EH (cell line): Measurements from ENCODE around the gene KCTD21.

Experiments
- DNase-seq: peaks from one replicate; pipeline ENCODE4 v3.0.0-alpha.2; 2015; ENCODE audit warnings: low read depth

KCTD21 gene

DNA sequence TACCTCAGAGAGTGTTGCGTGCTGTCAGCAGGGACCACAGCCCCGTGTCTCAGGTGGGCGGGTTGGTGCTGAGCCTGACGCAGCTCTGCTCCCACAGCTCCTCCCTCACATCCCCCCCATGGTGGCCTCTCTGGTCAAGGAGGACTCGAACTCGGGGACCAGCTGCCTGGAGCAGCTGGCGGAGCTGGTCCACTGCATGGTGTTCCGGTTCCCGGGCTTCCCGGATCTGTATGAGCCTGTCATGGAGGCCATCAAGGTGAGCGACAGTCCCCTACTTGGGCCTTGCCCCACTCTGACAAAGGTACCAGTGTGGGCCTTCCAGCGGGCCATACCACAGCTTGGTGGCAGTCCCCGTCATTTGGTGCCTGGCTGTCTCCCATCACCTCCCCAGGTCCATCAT lies 12.1 kb upstream of the KCTD21 start:
- no peak for DNase-seq

DNA sequence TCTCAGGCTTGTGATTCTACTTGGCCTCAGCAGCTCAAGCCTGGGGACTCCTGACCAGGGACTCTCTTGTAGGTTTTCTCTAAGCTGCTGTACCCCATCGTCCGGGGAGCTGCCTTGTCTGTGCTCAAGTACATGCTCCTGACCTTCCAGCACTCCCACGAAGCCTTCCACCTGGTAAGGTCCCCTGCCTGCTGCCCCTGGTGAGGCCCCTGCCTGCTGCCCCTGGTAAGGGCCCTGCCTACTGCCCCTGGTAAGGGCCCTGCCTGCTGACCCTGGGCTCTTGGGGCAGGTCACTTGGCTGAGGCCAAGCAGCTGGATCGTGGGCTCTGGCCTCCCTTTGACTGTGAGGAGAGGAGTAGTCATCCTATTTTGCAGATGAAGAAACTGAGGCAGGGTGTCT lies 11.6 kb upstream of the KCTD21 start:
- no peak for DNase-seq

DNA sequence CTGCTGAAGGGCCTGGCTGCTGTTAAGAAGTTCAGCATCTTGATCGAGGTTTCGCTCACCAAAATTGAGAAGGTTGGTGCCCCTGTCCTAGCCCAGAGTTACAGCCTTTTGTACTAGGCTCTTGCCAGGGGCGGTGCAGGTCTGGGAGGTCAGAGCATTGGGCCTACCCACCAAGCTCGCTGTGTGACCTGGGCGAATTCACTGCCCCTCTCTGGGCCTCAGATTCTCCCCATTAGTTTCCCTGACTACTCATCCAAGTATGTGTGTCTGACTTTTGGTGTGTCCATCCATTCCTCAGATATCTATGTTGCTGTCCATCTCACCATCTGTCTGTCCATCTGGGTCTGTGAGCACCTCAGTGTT lies 11.2 kb upstream of the KCTD21 start:
- DNase-seq: no peak

DNA sequence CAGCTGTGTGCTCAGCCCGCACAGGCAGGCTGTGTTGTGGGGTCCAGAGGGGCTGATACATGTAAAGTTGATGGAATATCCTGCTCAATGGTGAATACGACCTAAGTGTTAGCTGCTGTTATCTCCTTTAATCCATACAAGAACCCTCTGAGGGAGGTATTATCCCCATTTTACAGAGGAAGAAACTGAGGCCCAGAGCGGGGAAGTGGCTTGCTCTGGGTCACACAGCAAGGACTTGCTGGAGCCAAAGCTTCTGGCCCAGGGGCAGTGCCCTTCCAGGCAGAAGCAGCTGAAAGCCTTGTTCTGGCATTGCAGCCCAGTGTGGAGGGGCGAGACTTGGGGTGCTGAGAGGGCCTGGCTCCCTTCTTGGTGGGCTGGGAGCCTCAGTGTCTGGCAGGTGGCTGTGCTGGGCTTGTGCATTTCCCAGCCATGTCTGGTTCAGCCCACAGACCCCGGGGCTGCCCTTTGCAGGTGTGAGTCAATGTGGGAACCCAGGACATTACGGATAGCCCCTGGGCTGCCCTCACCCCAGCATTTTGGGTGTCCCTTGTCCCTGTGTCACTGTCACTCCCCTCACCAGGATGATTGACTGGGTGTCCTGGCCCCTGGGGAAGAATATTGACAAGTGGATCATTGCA lies 10.7 kb upstream of the KCTD21 start:
- no peak for DNase-seq

DNA sequence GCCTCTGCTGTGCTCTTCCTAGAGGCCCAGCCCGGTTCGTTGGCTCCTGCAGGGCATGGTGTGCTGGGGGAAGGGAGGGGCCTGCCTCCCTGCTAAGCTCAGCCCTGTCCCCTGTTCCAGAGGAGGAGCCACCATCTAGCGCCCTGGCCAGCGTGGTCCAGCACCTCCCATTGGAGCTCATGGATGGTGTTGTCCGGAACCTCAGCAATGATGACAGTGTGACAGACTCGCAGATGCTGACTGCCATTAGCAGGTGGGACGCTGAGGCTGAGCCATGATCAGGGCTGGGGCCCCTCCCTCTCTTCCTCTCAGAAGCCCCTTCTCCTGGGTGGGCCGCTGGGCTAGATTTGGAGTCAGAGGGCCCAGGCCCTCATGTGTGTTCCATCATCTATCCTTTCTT lies 9.4 kb upstream of the KCTD21 start:
- no peak for DNase-seq

DNA sequence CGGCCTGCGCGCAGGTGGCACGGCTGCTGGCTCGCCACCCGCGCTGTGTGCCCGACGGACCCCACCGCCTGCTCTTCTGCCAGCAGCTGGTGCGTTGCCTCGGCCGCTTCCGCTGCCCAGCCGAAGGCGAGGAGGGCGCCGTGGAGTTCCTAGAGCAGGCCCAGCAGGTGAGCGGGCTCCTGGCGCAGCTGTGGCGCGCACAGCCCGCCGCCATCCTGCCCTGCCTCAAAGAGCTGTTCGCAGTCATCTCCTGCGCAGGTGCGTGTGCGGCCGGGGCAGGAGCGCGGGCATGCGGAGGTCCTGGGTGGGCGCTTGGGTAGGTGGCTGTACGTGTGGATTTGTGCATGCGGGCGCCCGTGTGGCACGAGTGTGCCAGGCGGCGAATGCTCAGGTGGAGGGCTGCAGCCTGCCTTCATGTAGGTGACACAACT lies 8.2 kb upstream of the KCTD21 start:
- DNase-seq: no peak

DNA sequence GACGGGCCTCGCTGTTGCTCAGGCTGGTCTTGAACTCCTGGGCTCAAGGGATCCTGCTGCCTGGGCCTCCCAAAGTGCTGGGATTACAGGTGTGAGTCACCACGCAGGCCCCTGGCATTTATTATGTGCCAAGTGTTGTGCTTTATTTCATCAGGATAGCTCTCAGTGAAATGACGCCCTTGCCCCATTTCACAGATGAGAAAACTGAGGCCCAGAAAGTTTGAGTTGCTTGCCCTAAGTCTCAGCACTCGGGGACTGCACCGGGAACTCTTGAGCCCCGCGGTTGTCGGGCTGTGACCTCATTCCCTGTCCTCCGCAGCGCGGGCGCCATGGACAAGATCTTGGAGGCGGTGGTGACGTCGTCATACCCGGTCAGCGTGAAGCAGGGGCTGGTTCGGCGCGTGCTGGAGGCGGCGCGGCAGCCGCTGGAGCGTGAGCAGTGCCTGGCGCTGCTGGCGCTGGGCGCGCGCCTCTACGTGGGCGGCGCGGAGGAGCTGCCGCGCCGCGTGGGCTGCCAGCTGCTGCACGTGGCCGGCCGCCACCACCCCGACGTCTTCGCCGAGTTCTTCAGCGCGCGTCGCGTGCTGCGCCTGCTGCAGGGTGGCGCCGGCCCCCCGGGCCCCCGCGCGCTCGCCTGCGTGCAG lies 7.6 kb upstream of the KCTD21 start:
- DNase-seq: no peak

DNA sequence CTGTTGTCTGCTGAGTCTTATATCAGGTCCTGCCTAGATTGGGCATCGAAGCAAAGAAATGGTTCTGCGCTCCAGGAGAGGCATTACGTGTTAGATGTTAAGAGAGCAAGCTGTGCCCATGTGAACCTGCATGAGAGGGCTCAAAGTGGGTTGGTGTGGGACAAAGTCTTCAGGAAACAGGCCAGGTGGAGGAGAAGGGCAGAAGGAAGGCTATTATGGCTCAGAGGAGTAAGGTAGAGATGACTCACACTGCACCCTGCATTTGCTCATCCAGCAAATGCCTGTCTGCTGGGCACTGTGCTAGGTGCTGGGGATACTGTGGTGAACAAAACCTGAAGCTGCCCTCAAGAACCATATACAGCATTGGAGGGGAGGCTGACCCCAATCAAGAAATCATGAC lies 6.1 kb upstream of the KCTD21 start:
- DNase-seq: no peak

DNA sequence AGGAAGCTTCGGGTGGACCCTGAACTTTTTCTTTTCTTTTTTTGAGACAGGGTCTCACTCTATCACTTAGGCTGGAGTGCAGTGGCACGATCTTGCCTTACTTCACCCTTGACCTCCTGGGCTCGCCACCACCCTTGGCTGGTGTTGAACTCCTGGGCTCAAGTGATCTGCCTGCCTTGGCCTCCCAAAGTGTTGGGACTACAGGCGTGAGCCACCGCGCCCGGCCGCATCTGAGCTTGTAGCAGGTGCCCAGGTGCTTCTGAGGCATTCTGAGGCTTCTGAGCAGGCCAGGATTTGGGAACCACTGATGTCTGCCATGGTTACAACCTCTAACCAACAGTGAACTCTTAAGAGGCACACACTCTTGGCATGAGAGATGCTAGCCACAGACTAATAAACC lies 5.4 kb upstream of the KCTD21 start:
- no peak for DNase-seq

DNA sequence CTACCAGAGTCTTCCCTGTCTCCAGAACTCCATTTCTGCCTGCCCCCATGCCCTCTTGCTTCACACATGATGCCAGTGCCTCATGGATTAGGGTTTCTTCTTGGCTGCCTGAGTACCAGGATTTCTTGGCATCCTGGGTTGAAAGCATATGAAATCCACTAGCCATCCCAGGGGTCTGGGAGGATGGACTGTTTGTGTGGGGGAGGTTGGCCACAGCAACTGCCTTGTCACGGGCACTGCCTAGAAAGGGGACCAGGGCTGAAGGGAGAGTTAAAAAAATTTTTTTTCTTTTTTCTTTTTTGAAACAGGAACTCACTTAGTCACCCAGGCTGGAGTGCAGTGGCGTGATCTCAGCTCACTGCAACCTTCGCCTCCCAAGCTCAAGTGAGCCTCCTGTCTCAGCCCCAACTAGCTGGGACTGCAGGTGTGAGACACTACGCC lies 4.5 kb upstream of the KCTD21 start:
- no peak for DNase-seq

DNA sequence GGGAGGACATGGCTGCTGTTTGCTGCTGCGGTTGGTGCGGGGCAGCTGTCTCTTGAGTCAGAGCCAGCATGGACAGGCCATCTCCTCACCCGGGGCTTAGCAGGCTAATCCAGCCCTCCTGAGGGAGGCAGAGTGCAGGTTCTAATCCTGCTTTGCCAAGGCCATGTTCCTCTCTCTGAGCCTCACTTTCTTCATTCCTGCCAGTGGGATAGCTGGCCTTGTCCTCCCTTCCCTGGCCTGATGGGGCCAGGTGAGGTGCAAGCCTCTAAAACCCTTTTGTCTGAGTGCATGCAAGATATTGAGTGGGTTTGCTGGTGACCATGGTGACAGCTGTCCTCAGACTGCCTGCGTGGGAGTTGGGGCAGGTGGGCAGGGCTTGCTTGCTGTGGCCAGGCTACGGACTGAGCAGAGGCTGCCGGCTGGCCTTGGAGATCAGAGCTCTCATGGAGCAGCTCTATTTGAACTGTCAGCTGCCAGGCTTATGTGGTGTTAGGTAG lies 3.8 kb upstream of the KCTD21 start:
- DNase-seq: no peak

DNA sequence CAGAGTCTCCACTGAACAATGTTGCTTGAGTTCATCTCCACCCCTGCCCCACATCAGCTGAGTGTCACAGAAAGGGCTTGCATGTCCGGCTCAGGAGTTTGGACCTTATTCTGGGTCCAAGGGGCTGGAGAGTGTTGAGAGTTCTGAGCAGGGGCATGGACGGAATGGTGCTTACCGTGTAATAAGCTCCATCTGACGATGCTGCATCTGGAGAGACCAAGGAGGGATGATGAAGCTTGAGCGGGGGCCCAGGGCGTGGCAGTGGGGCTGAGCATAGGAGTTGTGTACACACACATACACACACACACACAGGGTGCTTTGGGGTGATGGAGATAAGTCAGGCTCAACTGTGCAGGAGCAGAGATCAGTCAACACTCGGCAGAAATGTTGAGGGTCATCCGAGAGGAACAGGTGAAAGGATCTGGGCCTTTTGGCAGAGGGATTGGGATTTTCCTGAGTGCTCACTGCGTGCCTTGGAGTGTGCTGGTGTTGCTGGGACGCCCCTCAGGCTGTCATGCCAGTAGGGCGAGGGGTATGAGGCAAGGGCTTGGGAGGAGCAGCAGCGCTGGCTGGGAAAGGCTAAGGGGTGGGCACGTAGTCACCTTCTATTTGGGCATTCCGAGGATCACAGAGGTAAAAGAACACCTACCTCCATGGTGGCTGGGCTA lies 2.6 kb upstream of the KCTD21 start:
- DNase-seq: no peak

DNA sequence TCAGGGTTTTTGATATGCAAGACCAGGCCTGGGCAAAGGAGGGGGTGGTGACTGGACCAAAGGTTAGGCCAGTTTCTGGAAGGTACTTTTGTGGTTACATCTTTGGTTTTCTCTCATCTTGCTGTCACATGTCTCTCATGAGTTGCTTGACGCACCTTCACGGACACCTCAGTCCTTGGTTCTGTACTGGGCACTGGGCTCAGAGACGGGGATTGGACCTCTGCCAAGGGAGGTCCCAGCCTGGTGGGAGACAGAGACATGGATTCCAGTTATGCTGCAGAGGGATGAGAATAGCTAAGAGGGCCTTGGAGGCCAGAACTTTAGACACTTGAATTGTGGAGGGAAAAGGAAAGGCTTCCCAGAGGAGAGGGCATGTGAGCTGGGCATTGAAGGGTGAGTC lies 1.9 kb upstream of the KCTD21 start:
- DNase-seq: peak; percentile 11

DNA sequence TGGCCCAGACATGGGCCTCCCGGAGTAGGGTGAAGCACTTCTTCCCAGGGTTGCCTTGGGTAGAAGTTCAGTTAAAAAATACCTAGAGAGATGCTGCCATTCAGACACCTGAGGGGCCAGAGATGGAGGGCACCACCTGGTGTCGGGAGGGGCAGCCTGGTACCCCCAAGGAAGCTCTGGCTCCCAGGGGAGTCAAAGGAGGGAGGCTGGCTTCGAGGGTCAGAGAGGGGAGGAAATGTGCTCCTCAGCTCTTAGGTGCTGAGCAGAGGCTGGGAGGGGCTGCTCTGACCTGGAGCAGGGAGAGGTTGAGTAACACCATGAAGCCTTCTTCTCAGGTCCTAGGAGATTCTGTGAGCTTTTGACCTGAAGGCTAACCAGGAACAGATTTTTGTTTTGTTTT lies 1.4 kb upstream of the KCTD21 start:
- no peak for DNase-seq

DNA sequence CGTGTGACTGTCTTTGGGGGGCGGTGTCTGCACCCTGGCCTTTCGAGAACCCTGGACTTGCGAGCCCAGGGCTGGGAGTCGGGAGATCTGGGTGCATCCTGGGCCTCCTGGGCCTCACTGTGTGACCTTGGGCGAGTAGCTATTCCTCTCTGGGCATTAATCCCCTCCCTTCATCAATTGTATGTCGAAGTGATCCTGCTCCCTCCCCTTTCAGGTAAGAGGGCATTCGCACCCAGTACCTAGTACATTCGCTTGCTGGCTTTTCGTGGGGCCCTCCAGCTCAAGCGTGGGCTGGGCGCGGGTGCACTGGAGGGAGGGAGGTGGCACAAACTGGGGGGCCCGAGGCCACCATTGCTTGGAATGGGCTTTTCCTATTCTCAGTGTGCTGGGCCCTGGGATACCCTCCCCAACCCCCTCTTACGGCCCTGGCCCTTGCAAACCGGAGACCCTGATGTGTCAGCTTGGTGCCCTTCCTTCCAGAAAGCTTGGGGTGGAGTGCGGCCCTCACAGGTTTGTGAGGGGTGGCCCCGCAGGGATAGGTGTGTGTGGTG lies 823 bp upstream of the KCTD21 start:
- no peak for DNase-seq

DNA sequence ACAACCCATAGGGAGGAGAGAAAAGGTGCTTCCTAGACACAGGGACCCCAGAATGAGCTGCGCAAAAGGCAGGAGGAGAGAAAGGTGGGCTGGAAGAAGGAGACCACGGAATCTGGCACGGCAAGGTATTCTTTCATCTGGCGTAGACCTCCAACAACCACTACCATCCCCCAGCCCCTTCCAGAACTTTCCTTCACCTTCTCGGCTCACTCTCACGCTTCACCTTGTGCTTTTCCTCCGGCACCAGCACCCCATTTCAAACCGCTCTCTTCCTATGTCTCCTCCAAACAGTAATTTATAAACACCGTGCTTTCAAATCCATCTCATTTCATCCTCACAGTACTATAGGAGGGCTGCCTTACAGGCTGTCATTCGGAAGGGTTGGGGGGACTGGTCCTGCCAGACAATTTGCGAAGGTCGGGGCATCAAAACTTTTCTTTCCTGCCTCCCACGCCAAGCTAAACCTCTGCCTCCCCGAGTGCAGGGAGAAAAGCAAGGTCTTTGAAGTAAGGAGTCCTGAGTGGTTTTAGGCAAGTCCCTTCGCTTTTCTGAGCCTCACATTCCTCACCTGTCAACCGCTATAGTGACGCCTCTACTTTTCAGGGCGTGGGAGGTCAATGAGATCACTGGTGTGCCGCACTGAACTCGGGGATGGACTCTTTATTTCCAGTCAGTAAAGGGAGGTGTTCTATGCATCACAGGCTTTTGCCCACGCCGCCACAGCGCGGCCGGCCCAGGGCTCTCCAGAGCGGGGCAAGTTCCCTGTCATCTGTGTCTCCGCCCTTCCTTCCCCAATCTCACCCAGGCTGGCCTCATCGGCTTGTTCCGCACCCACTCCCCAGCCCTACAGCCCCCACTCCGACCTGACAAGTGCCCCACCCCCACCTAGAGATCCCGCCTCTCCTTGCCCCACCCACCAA lies 800 bp downstream of the KCTD21 start:
- DNase-seq: no peak

DNA sequence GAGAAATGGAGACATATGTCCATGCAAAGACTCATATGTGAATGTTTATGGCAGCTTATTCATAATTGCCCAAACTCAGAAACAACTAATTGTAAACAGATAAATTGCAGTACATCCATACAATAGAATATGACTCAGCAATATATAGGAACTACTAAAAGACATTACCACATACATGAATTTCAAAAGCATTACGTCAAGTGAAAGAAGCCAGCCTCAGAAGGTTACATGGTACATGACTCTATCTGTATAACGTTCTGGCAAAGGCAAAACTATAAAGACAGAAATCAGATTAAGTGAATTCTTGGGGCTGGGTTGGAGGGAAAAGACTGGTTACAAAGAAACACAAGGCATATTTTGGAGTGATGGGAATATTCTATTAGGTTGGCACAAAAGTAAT lies 7.2 kb downstream of the KCTD21 start:
- no peak for DNase-seq

DNA sequence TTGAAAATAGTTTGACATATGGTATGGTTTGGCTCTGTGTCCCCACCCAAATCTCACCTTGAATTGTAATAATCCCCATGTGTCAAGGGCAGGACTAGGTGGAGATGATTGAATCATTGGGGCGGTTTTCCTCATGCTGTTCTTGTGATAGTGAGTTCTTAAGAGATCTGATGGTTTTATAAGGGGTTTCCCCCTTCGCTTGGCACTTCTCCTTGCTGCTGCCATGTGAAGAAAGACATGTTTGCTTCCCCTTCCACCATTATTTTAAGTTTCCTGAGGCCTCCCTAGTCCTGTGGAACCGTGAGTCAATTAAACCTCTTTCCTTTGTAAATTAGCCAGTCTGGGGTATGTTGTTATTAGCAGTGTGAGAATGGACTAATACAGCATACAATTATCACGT lies 7.7 kb downstream of the KCTD21 start:
- DNase-seq: no peak

DNA sequence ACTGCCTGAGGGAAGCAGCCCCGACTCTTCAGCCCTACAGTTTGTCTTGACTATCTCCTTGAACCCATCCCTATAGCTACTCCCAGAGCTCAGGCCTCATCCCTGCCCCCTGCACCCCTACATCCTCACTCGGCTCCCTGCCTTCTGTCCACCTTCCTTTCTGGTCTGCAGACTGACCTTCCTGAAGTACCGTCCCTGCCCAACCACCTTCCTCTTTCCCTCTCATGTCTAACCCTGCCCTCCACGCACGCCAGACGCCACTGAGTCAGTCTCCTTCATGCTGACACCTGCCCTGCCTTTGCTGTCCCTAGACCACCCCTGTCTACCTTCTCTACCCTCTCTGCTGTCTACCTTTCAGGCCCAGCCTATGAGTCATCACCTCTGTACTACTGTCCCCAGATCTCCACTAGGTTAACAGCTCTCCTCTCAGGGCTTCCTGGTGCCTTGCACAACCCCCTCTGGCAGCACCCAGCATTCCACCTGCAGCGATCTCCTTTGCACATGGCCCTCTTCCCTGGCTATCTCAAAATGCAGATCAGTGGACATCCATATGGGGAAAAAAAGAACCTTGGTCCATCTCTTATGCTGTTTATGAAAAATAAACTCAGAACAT lies 8.9 kb downstream of the KCTD21 start:
- DNase-seq: no peak

DNA sequence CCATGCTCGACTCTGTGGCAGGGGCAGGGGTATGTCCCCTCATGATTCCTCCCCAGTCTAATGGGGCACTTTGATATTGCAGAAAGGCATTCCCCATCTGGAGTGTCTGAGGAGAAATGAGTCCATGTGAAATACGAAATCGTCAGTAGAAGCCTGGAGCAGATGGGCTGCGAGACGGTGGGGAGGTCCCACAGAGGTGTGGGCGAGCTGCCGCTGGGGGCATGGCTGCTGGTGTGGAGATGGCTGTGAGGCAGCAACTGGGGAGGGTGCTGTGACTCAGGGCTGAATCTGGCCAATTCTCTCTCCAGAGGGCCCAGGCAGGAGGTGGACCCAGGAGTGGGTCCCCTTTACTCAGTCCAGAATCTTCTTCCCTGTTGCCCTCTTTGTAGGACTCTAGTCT lies 11.2 kb downstream of the KCTD21 start:
- no peak for DNase-seq

DNA sequence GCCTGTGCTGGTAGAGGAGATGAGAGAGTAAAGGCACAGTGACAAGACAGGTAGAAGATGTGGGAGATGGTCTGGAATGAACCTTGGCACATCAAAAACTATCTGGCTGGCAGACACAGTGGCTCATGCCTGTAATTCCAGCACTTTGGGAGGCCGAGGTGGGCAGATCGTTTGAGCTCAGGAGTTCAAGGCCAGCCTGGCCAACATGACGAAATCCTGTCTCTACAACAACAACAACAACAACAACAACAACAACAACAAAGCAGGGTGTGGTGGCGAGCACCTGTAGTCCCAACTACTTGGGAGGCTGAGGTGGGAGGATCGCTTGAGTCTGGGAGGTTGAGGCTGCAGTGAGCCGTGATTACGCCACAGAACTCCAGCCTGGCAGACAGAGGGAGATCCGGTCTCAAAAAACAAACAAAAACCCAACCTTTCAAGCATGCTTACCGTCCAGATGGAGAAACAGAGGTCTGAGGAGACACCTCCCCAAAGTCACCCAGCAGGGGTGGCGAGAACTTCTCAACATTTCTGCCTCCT lies 11.8 kb downstream of the KCTD21 start:
- no peak for DNase-seq
